ENCODE measurements around the gene GGA1. TPM values are rescaled to one million over a fixed set of nuclear protein-coding genes. Genes with fewer than 3 reads are reported as not detected.
A peak's percentile ranks its signal among the peaks of the same experiment; 100 is the strongest.

The GGA1 gene
- total and polyA plus RNA-seq, 9 of the 15 experiments (the other 6 are each of a cell fraction or from before 2014, with no cell fraction given): 1.5 to 69.5 (median 31.6) TPM

DNA sequence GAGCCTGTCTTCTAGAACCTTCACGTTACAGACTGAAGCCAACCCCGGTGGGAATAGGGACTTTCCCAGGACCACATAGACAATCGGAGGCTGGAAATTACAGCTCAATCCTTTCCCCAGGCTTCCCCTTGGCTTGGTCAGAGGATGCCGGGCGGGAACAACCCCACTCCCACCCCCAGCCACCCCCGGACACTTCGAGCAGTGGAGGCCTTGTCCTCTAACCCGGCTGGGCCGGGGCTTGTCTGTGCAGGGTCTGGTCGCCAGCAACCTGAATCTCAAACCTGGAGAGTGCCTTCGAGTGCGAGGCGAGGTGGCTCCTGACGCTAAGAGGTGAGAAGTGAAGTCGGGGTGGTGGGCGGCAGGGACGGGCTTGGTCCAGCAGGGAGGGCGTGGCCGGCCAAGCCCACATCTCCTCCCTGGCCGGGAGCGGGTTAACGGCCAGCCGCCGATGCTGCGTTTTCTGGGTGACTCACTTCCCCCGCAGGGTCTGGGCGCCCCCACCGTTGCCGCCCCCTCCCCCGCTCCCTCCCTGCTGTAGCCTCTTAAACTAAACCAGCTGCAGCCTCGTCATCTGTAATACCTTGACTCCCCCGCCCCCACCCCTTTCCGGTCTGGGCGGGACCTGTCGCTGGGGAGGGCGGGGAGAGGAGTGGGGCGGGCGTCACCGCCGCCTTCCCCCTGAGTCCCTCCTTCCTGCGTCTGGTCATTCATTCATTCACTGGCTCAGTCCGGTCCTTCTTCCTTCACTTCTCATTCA is 68.3 kb downstream of the GGA1 start:
- Histone ChIP-seq H3K4me1 (replicated peaks in 1 of 2; ENCODE audit: control insufficient read depth in 2 of 2, insufficient read depth in 2 of 2, low read length in 2 of 2) (peaks cover 9 to 70% of the 10 kb centered on the region in 2 experiments; a peak in 4 of 5 replicates), H4K20me1 (replicated peaks; ENCODE audit: control insufficient read depth, insufficient read depth, low read length) (no peaks in the 10 kb centered on the region), H2AFZ (ENCODE audit: low read depth, low read length) (peak overlapping the region; percentile 81), H3K9me1 (ENCODE audit: control insufficient read depth, insufficient read depth, low read length) (no peaks in the 10 kb centered on the region), H3K36me3 (ENCODE audit: control insufficient read depth, insufficient read depth, low read length) (peaks cover 5% of the 10 kb centered on the region; the same call in 1 of the 3 replicates), H3K79me2 (ENCODE audit: control insufficient read depth, insufficient read depth, low read length) (peaks cover 23% of the 10 kb centered on the region), H3K4me3 (peak overlapping the region; percentile 52), H3K27me3 (ENCODE audit: control insufficient read depth in 2 of 2, insufficient read depth in 2 of 2, low read length in 2 of 2) (no peaks in the 10 kb centered on the region), H3K9me3 (replicated peaks; ENCODE audit: control insufficient read depth, insufficient read depth, low read depth, low read length) (no peaks in the 10 kb centered on the region), H3K27ac (ENCODE audit: extremely low read depth, low read depth, low read length) (peak overlapping the region; percentile 85), H3K4me2 (ENCODE audit: insufficient read depth, low read length) (peak overlapping the region; percentile 86), H3K9ac (ENCODE audit: insufficient read depth in 1 of 2, low read depth in 2 of 2, low read length in 2 of 2) (peak overlapping the region; percentile 71 to 84)
- DNase-seq (ENCODE audit: extremely low read depth in 1 of 4, low spot score in 3 of 4) (peak; percentile 69 to 95 (median 78)), FAIRE-seq (peak; percentile 89), ATAC-seq (peak; percentile 72)
- no TSS peak for BruUV-seq (replicated peaks)
- WGBS (ENCODE audit: insufficient coverage, low coverage, missing lambda C conversion rate): 0% methylated on average over 9 of the region's 42 CpGs
- ChIA-PET POLR2A (interaction anchor here (1.0 kb wide), 2 partner anchors 10 to 35 kb away, joined by 3 read pairs; no protein-coding TSS in a partner anchor), CTCF (ENCODE audit: low intra/inter-chr PET ratio) (no interaction called here)
- in situ Hi-C loops (cut with MboI) (no loop called here), intact Hi-C loops (cut with micrococcal nuclease) (no loop called here)
- no peak for TF ChIP-seq MTA2 (IDR thresholded peaks at IDR 0.05; ENCODE audit: low read depth)
- TF ChIP-seq POLR3G (IDR thresholded peaks at IDR 0.05; ENCODE audit: extremely low read depth, insufficient read length, insufficient replicate concordance): no peak
- TF ChIP-seq TEAD2 (tag; IDR thresholded peaks at IDR 0.05): no peak
- TF ChIP-seq PTBP1 (IDR thresholded peaks at IDR 0.05; ENCODE audit: low read depth, low read length): no peak
- TF ChIP-seq STAT5B (CRISPR knock-in tag; IDR thresholded peaks at IDR 0.05): no peak
- no peak for TF ChIP-seq AFF1 (IDR thresholded peaks at IDR 0.05; ENCODE audit: low read depth in 1 of 2, partially characterized antibody in 2 of 2)
- peak; percentile 33 for TF ChIP-seq TAF1 (IDR thresholded peaks at IDR 0.05; ENCODE audit: control insufficient read depth, extremely low read depth, insufficient read depth, low read length, severe bottlenecking)
- 0 out of 2 replicates have a peak, but pooled peaks have one; percentile 37 for TF ChIP-seq NCOA1 (IDR thresholded peaks at IDR 0.05; ENCODE audit: low read depth)
- TF ChIP-seq CREB1 (IDR thresholded peaks at IDR 0.05): peak; percentile 44; the same call in 1 of the 2 replicates
- peak; percentile 68; the same call in 1 of the 2 replicates for TF ChIP-seq CREB1 (CRISPR knock-in tag; IDR thresholded peaks at IDR 0.05)
- TF ChIP-seq ZNF347 (CRISPR knock-in tag; IDR thresholded peaks at IDR 0.05; ENCODE audit: low read depth): no peak
- TF ChIP-seq YBX1 (IDR thresholded peaks at IDR 0.05): no peak
- TF ChIP-seq ZNF79 (CRISPR knock-in tag; IDR thresholded peaks at IDR 0.05; ENCODE audit: low read depth): no peak
- no peak for TF ChIP-seq RBM39 (optimal IDR thresholded peaks at IDR 0.05; ENCODE audit: low read depth, low read length)
- no peak for TF ChIP-seq ZNF239 (CRISPR knock-in tag; IDR thresholded peaks at IDR 0.05)
- no peak for TF ChIP-seq THRAP3 (IDR thresholded peaks at IDR 0.05; ENCODE audit: borderline replicate concordance)
- TF ChIP-seq PYGO2 (tag; IDR thresholded peaks at IDR 0.05): no peak
- no peak for TF ChIP-seq ZNF740 (CRISPR knock-in tag; IDR thresholded peaks at IDR 0.05)
- TF ChIP-seq ZNF740 (tag; IDR thresholded peaks at IDR 0.05): no peak

Measured in K562 (cell line).